Kasumi-1 (cell line): ENCODE results near the gene ANKLE2.
"Not testable (repeated sequence)": the region's sequence is repeated elsewhere in the genome, so short reads cannot be mapped to it uniquely, and the experiment has no call there.

Experiments
- DNase-seq, 2 experiments: peaks; one replicate each; lab custom pipeline; 2025; lab: John Stamatoyannopoulos, UW

ANKLE2 gene

DNA sequence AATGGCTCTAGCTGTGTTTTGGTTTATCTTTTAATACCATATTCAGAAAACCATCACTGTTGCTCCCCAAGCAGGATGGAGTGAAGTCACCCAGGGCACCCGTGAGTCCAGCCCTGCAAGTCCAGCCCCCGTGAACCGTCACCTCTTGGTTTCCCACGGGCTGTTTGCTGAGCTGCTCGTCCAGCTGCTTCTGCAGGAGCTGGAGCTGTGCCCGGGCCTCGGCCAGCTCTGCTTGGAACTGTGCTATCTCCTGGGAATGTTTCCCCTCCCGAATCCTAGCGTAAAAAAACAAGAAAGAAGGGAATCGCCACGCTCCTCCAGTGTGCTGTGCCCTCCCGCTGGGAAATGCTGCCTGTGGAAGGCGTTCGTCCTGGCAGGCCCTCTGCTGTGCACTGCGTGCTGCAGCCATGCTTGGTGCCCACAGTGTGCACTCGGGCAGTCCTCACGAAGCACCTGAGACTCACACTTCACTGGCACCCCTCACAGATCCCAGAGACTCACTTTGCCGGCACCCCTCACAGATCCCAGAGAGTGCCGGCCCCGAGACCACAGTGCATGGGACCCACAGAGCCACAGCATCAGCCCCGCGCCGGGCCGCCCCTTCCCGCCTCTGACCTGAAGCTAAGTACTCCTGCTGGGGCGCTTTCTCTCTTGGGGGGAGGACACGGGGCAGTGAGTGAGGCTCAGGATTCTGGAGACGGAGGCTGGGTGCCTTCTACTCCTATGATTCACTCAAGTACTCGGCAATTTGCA, 15.4 kb upstream of the ANKLE2 start:
- no peak for DNase-seq

- DNase-seq: not testable (repeated sequence)
These were observed 14.6 kb upstream of the ANKLE2 start for GRCh38 chr12:132776230-132776625.

- DNase-seq: no peak
These were observed 14.0 kb upstream of the ANKLE2 start for GRCh38 chr12:132775502-132776229.

DNA sequence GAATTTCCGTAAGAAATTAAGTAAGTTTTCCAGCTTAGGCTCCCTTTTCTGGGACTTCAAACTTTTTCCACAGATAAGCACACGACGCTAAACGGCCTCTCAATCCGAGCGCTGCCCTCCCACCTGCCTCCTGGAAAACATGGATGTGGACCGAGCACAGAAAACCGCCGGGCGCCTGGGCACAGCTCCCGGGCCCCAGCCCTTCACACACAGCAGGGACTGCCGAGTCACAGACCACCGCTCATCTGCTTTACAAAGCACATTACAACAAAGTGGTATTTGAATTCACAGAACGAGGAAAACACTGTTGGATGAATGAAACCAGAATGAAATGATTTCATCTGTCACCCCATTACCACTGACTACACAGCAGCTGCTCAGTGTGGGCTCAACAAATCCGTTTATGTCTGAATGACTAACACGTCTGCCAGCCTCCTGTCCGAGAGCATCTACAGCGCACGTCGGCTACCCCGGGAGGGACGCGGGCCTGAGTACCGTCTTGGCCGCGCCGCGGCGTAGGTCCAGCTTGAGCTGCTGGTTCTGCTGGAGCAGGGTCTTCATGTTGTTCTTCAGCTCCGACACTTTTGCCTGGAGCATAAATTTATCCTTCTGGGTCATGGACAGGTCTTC, 13.1 kb upstream of the ANKLE2 start:
- no peak for DNase-seq

- no peak for DNase-seq
These were observed 12.5 kb upstream of the ANKLE2 start for GRCh38 chr12:132774159-132774558.

DNA sequence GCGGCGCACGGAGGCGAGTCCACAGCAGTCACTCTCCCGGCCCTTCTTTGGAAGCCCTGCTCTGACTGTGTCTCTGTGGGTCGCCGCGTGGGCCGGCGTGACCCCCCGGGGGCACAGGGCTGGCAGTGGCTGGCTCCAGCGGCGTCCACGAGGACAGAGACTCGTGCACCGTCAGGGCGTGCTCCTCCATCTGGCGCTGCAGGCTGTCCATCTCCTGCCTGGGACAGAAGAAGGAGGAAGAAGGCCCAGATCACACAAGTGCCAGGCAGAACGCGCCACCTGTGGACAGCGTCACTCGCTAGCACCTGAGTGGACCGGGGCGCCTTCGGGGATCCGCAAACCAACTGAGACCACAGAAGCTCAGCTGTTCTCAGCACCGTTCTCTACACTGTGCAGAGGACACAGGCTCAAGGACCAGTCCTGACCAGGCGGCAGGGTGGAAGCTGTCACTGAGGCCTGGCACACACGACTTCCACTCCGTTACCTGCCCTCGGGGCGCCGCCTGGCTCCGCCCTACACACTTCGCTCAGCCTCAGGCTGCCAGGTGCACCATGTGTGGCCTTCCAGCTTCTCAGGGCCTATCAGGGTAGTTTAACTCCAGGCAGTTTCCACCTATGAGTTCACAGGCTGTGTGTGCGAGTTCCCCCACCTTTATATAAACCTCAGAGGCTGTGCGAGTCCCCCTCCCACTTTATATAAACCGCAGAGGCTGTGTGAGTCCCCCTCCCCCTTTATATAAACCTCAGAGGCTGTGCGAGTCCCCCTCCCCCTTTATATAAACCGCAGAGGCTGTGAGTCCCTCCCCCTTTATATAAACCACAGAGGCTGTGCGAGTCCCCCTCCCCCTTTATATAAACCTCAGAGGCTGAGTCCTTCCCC, 11.7 kb upstream of the ANKLE2 start:
- no peak for DNase-seq

DNA sequence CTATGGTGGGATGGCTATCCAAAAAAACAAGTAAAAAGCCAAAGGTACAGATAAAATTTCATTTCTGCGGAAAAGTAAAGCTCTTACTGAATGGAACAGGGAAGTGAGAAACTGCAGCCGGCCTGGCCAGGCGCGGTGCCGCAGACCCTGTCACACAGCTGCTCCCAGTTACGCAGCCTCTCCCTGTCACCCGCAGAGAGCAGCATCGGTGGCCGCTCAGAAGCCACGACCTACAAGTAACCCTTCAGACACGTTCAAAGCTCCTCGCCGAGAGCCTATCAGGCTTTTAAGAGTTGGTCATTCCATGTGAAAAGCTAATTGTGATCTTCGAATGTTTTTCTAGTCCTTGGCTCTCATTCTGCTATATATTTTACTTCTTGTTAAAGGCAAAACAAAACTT, 11.0 kb upstream of the ANKLE2 start:
- DNase-seq: no peak

DNA sequence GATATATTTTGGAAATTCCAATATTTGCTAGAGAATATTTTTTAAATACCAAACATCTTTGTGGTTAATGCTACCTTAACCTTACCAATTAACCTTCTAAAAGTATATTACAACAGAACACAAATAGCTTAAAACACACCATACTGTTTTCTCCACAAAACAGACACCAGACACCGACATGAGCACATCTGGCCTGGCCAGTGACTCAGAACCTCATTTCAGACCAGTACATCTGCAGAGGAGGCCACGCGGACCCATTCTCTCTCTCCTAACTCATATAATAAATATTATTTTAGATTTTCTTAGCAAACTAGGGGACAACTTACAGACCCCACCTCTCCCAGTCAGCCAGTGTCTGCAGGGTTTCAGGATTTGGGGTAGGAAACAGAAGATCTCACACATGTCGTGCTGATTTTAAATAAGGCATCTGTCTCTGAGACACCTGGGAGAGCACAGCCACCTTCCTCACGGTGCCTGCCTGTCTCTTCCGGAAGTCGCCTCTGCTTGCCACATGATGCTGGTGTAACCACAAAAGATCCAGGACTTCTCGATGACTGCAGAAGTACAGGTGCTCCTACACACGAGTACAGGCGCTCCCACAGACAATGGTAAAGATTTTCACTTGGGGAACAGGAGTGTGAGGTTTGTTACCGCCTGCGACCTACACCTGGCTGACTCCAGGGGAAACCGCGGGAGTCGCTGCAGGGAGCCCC, 9.7 kb upstream of the ANKLE2 start:
- DNase-seq: peak; percentile 27 to 37

GRCh38 chr12:132766380-132767085, 4.9 kb upstream of the ANKLE2 start:
- DNase-seq: peak; percentile 25 to 36

- peak in 1 of 2 experiments; percentile 8 for DNase-seq
These were observed 3.7 kb upstream of the ANKLE2 start for GRCh38 chr12:132765361-132765760.

- no peak for DNase-seq
These were observed 2.6 kb upstream of the ANKLE2 start for GRCh38 chr12:132764231-132764630.

DNA sequence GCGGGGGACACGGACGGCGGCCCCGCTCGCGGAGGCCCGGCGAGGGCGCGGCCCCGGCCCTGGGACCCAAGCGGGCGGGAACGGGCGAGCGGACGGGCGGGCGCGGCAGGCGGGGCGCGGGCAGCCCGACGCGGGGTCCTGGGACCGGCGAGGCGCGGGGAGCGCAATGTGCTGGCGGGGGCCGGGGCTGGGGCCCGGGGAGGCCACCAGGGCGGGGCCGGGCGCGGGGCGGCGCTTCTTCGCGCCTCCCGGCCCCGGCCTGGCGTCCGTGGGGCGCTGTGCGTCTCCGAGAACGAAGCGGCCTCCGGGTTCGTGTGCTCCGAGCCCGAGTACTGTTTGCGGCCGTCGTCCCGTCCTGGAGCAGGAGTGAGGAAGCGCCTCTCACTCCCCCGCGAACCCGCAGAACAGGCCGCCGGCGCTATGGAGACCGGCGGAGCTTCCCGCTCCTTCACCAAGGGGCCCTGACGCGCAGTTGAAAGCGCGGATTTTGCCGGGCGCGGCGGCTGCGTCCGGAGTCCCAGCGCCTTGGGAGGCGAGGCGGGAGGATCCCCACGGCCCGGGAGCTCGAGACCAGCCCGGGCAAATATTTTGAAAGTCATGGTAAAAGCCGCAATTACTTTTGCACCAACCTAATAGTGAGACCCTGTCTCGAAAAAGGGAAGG, 420 bp upstream of the ANKLE2 start:
- DNase-seq: peak; percentile 79 to 84

DNA sequence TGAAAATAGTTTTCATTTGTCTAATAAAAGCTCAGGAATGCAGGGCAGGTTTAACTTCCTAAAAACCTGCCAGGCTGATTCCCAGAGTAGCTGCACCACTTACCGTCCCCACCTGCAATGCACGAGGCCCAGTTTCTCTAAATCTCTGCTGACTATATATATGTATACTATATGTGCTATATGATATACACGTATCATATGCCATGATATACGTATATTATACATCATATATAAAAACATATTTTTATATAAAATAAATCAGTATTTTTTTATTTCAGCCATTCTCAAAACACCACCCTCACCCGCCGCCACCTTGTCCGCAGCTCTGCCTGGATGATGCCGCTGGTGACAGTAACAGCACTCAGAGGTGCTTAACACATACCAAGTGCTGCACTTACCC, 2.3 kb downstream of the ANKLE2 start:
- no peak for DNase-seq

- DNase-seq: not testable (repeated sequence)
These were observed 2.8 kb downstream of the ANKLE2 start for GRCh38 chr12:132758825-132759224.

GRCh38 chr12:132754160-132754932, 7.3 kb downstream of the ANKLE2 start:
- DNase-seq: peak; percentile 24 to 55

DNA sequence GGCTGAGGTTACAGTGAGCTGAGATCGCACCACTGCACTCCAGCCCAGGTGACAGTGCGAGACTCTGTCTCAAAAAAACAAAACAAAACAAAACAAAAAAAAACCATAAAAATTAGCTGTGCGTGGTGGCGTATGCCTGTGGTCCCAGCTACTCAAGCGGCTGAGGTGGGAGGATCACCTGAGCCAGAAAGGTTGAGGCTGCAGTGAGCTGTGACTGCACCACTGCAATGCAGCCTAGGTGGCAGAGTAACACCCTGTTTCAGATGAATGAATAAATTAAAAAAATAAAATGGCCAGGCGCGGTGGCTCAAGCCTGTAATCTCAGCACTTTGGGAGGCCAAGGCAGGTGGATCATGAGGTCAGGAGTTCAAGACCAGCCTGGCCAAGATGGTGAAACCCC, 8.0 kb downstream of the ANKLE2 start:
- DNase-seq: not testable (repeated sequence)

GRCh38 chr12:132748319-132748718, 13.3 kb downstream of the ANKLE2 start:
- no peak for DNase-seq

- DNase-seq: no peak
These were observed 13.7 kb downstream of the ANKLE2 start for GRCh38 chr12:132747896-132748295.

- DNase-seq: no peak
These were observed 14.2 kb downstream of the ANKLE2 start for GRCh38 chr12:132747395-132747794.
